Upper lobe of right lung (tissue), 1 donor: ENCODE measurements around the gene NOVA1. TPM values are rescaled to one million over a fixed set of nuclear protein-coding genes. Genes with fewer than 3 reads are reported as not detected.

Source experiments
- ATAC-seq: fragments of 200-7000 bp; cut with Tn5 transposase; one replicate; pipeline ENCODE4 v1.9.1; 2020; ENCODE audit warnings: mild to moderate bottlenecking, moderate library complexity
- DNase-seq: peaks from one replicate; pipeline ENCODE4 v3.0.0-alpha.2; 2020
- H3K27ac ChIP-seq: fragments of 200-600 bp; one replicate; pipeline ENCODE4 v1.8.0; 2022
- H3K27me3 ChIP-seq: fragments of 200-600 bp; one replicate; pipeline ENCODE4 v1.8.0; 2022; ENCODE audit warnings: mild to moderate bottlenecking
- H3K36me3 ChIP-seq: fragments of 200-600 bp; one replicate; pipeline ENCODE4 v1.8.0; 2022
- H3K4me1 ChIP-seq: fragments of 200-600 bp; one replicate; pipeline ENCODE4 v1.8.0; 2022
- H3K4me3 ChIP-seq: fragments of 200-600 bp; one replicate; pipeline ENCODE4 v1.8.0; 2022; ENCODE audit warnings: mild to moderate bottlenecking
- H3K9me3 ChIP-seq: fragments of 200-600 bp; one replicate; pipeline ENCODE4 v1.8.0; 2022
- CTCF ChIP-seq: fragments of 200-600 bp; IDR thresholded peaks from one replicate; pipeline ENCODE4 v1.8.0; 2022; ENCODE audit warnings: antibody characterized with exemption
- intact Hi-C: fragments of 100-400 bp; cut with DNase I; formaldehyde crosslinking; loops from one replicate; pipeline ENCODE4 v1.11.0; 2022
- total RNA-seq: library from RNA; stranded (reverse); fragmentation: NEBNext Ultra II Directional; extraction: Animal tissue kit (Norgen Biotek cat#: 25700); gene quantifications from one replicate; pipeline ENCODE4 v1.2.1, GENCODE V29; 2021
- donor health status: DM: no; HTN: yes; CAD: no; lungs with severe emphysema.

NOVA1 gene
- total RNA-seq, 1 donor from 2014 or later, result 1.6 TPM

GRCh38 chr14:26401179-26401968 is 196.5 kb downstream of the NOVA1 start:
- DNase-seq (no peak), ATAC-seq (peak; percentile 62)
- no peaks in the 10 kb centered on the region for H3K9me3 ChIP-seq
- no peak overlapping the region for H3K4me3 ChIP-seq
- no peaks in the 10 kb centered on the region for H3K4me1 ChIP-seq
- no peak for TF ChIP-seq CTCF
- no peaks in the 10 kb centered on the region for H3K36me3 ChIP-seq
- no peak overlapping the region for H3K27ac ChIP-seq
- H3K27me3 ChIP-seq, result no peaks in the 10 kb centered on the region
- intact Hi-C loops, result no loop called here

GRCh38 chr14:26400373-26400772 is 197.5 kb downstream of the NOVA1 start:
- DNase-seq (no peak), ATAC-seq (no peak)
- Histone ChIP-seq H3K4me1 (no peaks in the 10 kb centered on the region), H3K9me3 (no peaks in the 10 kb centered on the region), H3K4me3 (no peak overlapping the region), H3K36me3 (no peaks in the 10 kb centered on the region), H3K27ac (no peak overlapping the region), H3K27me3 (no peaks in the 10 kb centered on the region)
- intact Hi-C loops, result no loop called here
- TF ChIP-seq CTCF, result no peak

GRCh38 chr14:26398616-26399015 is 199.2 kb downstream of the NOVA1 start:
- H3K4me3 ChIP-seq, result no peak overlapping the region
- no peaks in the 10 kb centered on the region for H3K9me3 ChIP-seq
- no peak for TF ChIP-seq CTCF
- H3K27ac ChIP-seq, result no peak overlapping the region
- no peaks in the 10 kb centered on the region for H3K4me1 ChIP-seq
- intact Hi-C loops, result no loop called here
- ATAC-seq (no peak), DNase-seq (no peak)
- H3K27me3 ChIP-seq, result no peaks in the 10 kb centered on the region
- no peaks in the 10 kb centered on the region for H3K36me3 ChIP-seq
